Nephron progenitor cell (in vitro differentiated cells): ENCODE measurements around the gene IWS1.

Source experiments
- DNase-seq: peaks from one replicate; pipeline ENCODE4 v3.0.0; 2021
- H3K27ac Mint-ChIP-seq: 2 replicates; pipeline ENCODE4 v1.8.0; 2021; ENCODE audit warnings: mild to moderate bottlenecking, moderate library complexity, mixed read lengths
- H3K27me3 Mint-ChIP-seq: 2 replicates; pipeline ENCODE4 v1.8.0; 2021; ENCODE audit warnings: mild to moderate bottlenecking, low read depth, mixed read lengths; ENCODE audit not compliant: poor library complexity
- H3K36me3 Mint-ChIP-seq: 2 replicates; pipeline ENCODE4 v1.8.0; 2021; ENCODE audit warnings: low read depth, mixed read lengths
- H3K4me1 Mint-ChIP-seq: 2 replicates; pipeline ENCODE4 v1.8.0; 2021; ENCODE audit warnings: mixed read lengths
- H3K4me3 Mint-ChIP-seq: 2 replicates; pipeline ENCODE4 v1.8.0; 2021; ENCODE audit warnings: mild to moderate bottlenecking, moderate library complexity, mixed read lengths
- H3K9me3 Mint-ChIP-seq: 2 replicates; pipeline ENCODE4 v1.8.0; 2021; ENCODE audit warnings: mild to moderate bottlenecking, moderate library complexity, mixed read lengths
- CTCF ChIP-seq: fragments of 200-600 bp; sonication (generic); IDR thresholded peaks from 2 replicates; pipeline ENCODE4 v1.5.0; 2021; ENCODE audit warnings: antibody characterized with exemption

IWS1 gene

GRCh38 chr2:127471286-127471988 is 54.9 kb downstream of the IWS1 start:
- Mint-ChIP-seq H3K36me3 (peaks cover 29% of the 10 kb centered on the region), H3K27me3 (no peaks in the 10 kb centered on the region), H3K4me3 (no peak overlapping the region), H3K4me1 (no peaks in the 10 kb centered on the region), H3K9me3 (peaks cover 16% of the 10 kb centered on the region), H3K27ac (no peak overlapping the region)
- DNase-seq: no peak
- no peak for TF ChIP-seq CTCF

DNA sequence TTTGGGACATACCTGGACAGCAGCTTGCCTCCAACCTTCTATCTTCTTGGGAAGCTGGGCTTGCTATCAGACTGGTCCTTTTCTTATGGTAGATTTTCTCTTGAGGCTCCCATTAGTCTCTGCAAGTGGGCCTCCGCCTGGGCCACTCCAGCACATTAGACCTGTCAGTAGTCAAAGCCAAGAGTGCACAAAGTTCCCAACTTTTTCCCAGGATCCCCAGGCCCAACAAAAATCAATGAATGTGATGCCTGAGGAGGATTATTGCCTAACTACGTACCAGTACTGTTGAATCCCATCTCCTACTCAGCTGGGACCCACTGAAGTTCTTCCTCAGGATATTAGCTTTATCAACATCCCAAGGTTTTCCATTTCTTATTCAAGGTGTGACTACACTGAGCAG is 56.3 kb downstream of the IWS1 start:
- H3K36me3 Mint-ChIP-seq: peaks cover 14% of the 10 kb centered on the region
- peaks cover 1% of the 10 kb centered on the region for H3K9me3 Mint-ChIP-seq
- no peak overlapping the region for H3K4me3 Mint-ChIP-seq
- H3K27me3 Mint-ChIP-seq: no peaks in the 10 kb centered on the region
- H3K27ac Mint-ChIP-seq: no peak overlapping the region
- no peak for DNase-seq
- no peak for TF ChIP-seq CTCF
- H3K4me1 Mint-ChIP-seq: peaks cover 5% of the 10 kb centered on the region

DNA sequence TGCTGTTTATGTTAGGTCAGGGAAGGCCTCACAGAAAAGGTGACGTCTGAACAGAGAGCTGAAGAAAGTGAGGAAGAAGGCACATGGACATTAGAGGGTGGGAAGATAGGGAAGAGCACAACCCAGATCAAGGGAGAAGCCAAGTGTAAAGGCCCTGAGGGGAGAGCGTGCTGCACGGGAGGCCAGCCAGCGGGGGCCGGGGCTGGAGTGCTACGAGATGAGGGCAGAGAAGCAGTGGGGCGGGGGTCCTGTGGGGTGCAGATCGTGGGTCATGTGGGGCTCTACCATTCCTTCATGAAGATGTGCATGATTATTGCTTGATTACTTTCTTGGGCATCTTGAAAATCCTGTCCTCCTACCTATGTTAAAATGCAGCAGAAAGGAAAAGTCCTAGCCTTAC is 57.2 kb downstream of the IWS1 start:
- Mint-ChIP-seq H3K36me3 (peaks cover 13% of the 10 kb centered on the region), H3K27me3 (no peaks in the 10 kb centered on the region), H3K27ac (no peak overlapping the region), H3K9me3 (no peaks in the 10 kb centered on the region), H3K4me1 (peaks cover 12% of the 10 kb centered on the region), H3K4me3 (no peak overlapping the region)
- TF ChIP-seq CTCF: no peak
- no peak for DNase-seq

GRCh38 chr2:127465258-127465657 is 61.0 kb downstream of the IWS1 start:
- Mint-ChIP-seq H3K27ac (peak overlapping the region; percentile 39), H3K4me1 (peaks cover 28% of the 10 kb centered on the region), H3K36me3 (peaks cover 13% of the 10 kb centered on the region), H3K27me3 (no peaks in the 10 kb centered on the region), H3K4me3 (no peak overlapping the region), H3K9me3 (no peaks in the 10 kb centered on the region)
- DNase-seq: no peak
- no peak for TF ChIP-seq CTCF

DNA sequence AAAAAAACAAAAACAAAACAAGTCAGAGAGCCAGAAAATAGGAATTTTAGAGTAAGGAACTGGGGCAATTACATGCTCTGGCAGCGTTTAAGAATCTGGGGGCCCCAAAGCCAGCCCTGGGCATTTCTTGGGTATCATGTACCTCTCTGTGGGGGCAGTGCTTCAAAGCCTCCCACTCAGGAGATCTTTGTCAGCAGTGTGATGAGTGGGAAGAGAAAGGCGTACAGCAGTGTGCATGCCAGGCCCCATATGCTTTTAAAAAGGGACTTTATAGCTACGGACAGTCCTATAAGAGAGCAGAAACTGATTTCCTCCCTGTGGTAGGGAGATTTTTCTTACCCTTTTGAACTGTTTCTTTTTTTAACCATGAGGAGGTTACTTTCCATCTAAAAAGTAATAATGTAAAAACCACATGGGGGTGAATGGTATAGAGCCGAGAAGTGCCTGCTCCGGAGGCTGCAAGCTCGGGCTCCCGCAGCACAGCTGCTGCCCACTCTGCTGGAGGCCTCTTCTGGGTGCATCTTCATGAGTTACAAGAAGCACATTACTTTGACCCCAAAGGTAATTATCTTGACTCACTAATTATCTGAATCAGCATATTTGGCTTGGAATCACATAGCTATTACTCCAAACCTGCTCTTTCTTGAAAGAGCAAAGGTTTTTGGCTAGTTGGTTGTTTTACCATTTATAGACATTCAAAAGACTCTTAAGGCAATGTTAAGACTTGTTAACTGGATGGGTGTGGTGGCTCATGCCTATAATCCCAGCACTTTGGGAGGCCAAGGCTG is 61.6 kb downstream of the IWS1 start:
- peaks cover 13% of the 10 kb centered on the region for H3K36me3 Mint-ChIP-seq
- H3K27me3 Mint-ChIP-seq: no peaks in the 10 kb centered on the region
- no peak for TF ChIP-seq CTCF
- no peak overlapping the region for H3K27ac Mint-ChIP-seq
- no peak for DNase-seq
- H3K4me3 Mint-ChIP-seq: no peak overlapping the region
- peaks cover 28% of the 10 kb centered on the region for H3K4me1 Mint-ChIP-seq
- no peaks in the 10 kb centered on the region for H3K9me3 Mint-ChIP-seq
